Duodenal mucosa (tissue), 2 donors: ENCODE results near the gene GALNTL6.

Experiments used
- H3K27ac ChIP-seq: one replicate; pipeline ENCODE4 v1.7.0; 2013; ENCODE audit warnings: low read depth, low read length
- H3K27me3 ChIP-seq, 2 donors: one replicate each; pipeline ENCODE4 v1.7.0; 2013; ENCODE audit warnings: low read length in 2 of 2, control low read depth in 1 of 2; ENCODE audit not compliant: insufficient read depth in 2 of 2, control insufficient read depth in 1 of 2
- H3K36me3 ChIP-seq, 2 donors: one replicate each; pipeline ENCODE4 v1.7.0; 2013; ENCODE audit warnings: low read length in 2 of 2, control low read depth in 1 of 2; ENCODE audit not compliant: insufficient read depth in 2 of 2, control insufficient read depth in 1 of 2
- H3K4me1 ChIP-seq, 2 donors: one replicate each; pipeline ENCODE4 v1.7.0; 2013; ENCODE audit warnings: low read length in 2 of 2, control low read depth in 1 of 2; ENCODE audit not compliant: insufficient read depth in 2 of 2, control insufficient read depth in 1 of 2
- H3K4me3 ChIP-seq, 2 donors: one replicate each; pipeline ENCODE4 v1.7.0; 2013; ENCODE audit warnings: low read length in 2 of 2, low read depth in 1 of 2
- H3K9ac ChIP-seq, 2 donors: one replicate each; pipeline ENCODE4 v1.7.0; 2013; ENCODE audit warnings: low read length in 2 of 2, low read depth in 1 of 2
- H3K9me3 ChIP-seq, 2 donors: one replicate each; pipeline ENCODE4 v1.7.0; 2013; ENCODE audit warnings: low read length in 2 of 2, control low read depth in 1 of 2; ENCODE audit not compliant: control insufficient read depth in 1 of 2

The GALNTL6 gene

GRCh38 chr4:172995161-172995560 is 1182.0 kb downstream of the GALNTL6 start:
- no peak overlapping the region for H3K27ac ChIP-seq
- H3K36me3 ChIP-seq: no peaks in the 10 kb centered on the region
- H3K4me1 ChIP-seq: peaks cover 15 to 28% of the 10 kb centered on the region in 2 donors
- no peak overlapping the region for H3K9ac ChIP-seq
- no peak overlapping the region for H3K4me3 ChIP-seq
- no peaks in the 10 kb centered on the region for H3K9me3 ChIP-seq
- peaks cover 0 to 2% of the 10 kb centered on the region in 2 donors for H3K27me3 ChIP-seq

GRCh38 chr4:172995704-172996103 is 1182.5 kb downstream of the GALNTL6 start:
- H3K36me3 ChIP-seq: no peaks in the 10 kb centered on the region
- H3K4me1 ChIP-seq: peaks cover 15 to 28% of the 10 kb centered on the region in 2 donors
- peaks cover 0 to 2% of the 10 kb centered on the region in 2 donors for H3K27me3 ChIP-seq
- no peak overlapping the region for H3K9ac ChIP-seq
- H3K9me3 ChIP-seq: no peaks in the 10 kb centered on the region
- no peak overlapping the region for H3K4me3 ChIP-seq
- no peak overlapping the region for H3K27ac ChIP-seq

GRCh38 chr4:172996571-172997216 is 1183.5 kb downstream of the GALNTL6 start:
- Histone ChIP-seq H3K36me3 (no peaks in the 10 kb centered on the region), H3K9me3 (no peaks in the 10 kb centered on the region), H3K27ac (no peak overlapping the region), H3K4me1 (peaks cover 10 to 28% of the 10 kb centered on the region in 2 donors), H3K9ac (no peak overlapping the region), H3K27me3 (peaks cover 0 to 2% of the 10 kb centered on the region in 2 donors), H3K4me3 (no peak overlapping the region)

DNA sequence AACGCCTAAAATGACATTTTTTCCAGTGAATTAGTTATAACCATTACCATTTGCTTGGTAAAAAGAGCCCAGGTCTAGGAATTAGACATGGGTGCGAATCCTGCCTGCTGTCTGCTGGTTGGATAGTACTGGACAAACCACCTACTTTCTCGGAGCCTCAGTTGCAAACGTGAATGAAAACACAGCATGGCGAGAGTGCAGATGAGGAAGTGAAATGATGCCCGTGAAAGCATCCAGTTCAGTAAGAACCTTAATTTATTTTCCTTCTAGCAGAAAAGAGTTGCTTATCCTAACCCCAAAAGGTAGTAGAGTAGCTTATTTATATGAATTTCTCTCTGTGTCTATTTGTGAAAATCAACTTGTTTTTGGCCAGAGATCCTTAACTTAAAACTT is 1184.0 kb downstream of the GALNTL6 start:
- Histone ChIP-seq H3K4me1 (peaks cover 10 to 28% of the 10 kb centered on the region in 2 donors), H3K27me3 (peaks cover 0 to 2% of the 10 kb centered on the region in 2 donors), H3K36me3 (no peaks in the 10 kb centered on the region), H3K27ac (no peak overlapping the region), H3K4me3 (no peak overlapping the region), H3K9ac (no peak overlapping the region), H3K9me3 (no peaks in the 10 kb centered on the region)

GRCh38 chr4:172997856-172998255 is 1184.7 kb downstream of the GALNTL6 start:
- Histone ChIP-seq H3K9ac (no peak overlapping the region), H3K27me3 (peaks cover 0 to 2% of the 10 kb centered on the region in 2 donors), H3K4me3 (no peak overlapping the region), H3K27ac (no peak overlapping the region), H3K36me3 (no peaks in the 10 kb centered on the region), H3K9me3 (no peaks in the 10 kb centered on the region), H3K4me1 (peaks cover 6 to 23% of the 10 kb centered on the region in 2 donors)

- Histone ChIP-seq H3K4me3 (no peak overlapping the region), H3K36me3 (no peaks in the 10 kb centered on the region), H3K9me3 (no peaks in the 10 kb centered on the region), H3K27ac (no peak overlapping the region), H3K9ac (no peak overlapping the region), H3K27me3 (peaks cover 0 to 2% of the 10 kb centered on the region in 2 donors), H3K4me1 (peaks cover 3 to 15% of the 10 kb centered on the region in 2 donors)
Observed at GRCh38 chr4:172998527-172999469, 1185.6 kb downstream of the GALNTL6 start.

DNA sequence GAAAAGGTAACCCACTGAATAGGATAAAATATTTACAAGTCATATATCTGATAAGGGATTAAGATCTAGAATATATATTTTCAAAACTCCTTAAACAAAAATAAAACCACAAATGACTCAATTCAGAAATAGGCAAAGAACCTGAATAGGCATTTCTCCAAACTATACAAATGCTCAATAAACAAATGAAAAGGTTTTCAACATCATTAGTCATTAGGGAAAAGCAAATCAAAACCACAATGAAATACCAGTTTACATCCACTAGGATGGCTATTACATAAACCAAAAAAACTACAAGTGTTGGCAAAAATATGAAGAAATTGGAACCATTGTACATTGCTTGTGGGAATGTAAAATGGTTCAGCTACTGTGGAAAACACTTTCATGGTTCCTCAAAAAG is 1188.4 kb downstream of the GALNTL6 start:
- H3K27ac ChIP-seq: no peak overlapping the region
- no peak overlapping the region for H3K4me3 ChIP-seq
- H3K36me3 ChIP-seq: no peaks in the 10 kb centered on the region
- H3K9me3 ChIP-seq: no peaks in the 10 kb centered on the region
- no peak overlapping the region for H3K9ac ChIP-seq
- H3K27me3 ChIP-seq: peaks cover 0 to 2% of the 10 kb centered on the region in 2 donors
- H3K4me1 ChIP-seq: peaks cover 10 to 26% of the 10 kb centered on the region in 2 donors

DNA sequence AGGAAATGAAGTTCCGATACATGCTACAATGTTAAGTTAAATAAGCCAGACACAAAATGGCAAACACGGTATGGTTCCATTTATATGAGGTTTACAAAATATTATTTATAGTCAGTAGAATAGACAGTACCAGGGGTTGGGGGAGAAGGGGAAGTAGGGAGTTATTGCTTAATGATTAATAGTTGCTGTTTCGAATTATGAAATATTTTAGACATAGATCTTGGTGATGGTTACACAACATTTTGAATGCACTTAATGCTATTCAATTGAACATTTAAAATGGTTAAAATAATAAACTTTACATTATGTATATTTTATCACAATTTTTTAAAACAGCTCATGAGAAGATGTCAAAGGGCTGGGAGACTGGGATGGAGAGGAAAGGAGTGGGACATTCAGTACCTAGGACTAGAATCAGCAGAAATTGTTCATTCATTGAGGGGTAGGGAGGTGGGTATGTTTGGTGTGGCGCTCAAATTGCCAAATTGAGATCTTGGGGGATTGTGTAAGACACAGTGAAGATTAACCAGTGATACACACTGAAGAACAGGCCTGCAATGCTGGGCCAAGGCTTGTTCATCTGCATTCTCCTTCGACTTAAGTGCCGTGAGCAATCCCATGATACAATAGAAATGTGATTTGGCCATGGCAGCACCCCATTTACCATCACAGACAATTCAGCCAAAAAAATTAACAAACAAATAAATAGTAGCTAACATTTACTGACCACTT is 1189.8 kb downstream of the GALNTL6 start:
- no peaks in the 10 kb centered on the region for H3K9me3 ChIP-seq
- H3K4me3 ChIP-seq: no peak overlapping the region
- peaks cover 0 to 2% of the 10 kb centered on the region in 2 donors for H3K27me3 ChIP-seq
- H3K36me3 ChIP-seq: no peaks in the 10 kb centered on the region
- no peak overlapping the region for H3K9ac ChIP-seq
- H3K27ac ChIP-seq: no peak overlapping the region
- H3K4me1 ChIP-seq: peaks cover 10 to 29% of the 10 kb centered on the region in 2 donors

DNA sequence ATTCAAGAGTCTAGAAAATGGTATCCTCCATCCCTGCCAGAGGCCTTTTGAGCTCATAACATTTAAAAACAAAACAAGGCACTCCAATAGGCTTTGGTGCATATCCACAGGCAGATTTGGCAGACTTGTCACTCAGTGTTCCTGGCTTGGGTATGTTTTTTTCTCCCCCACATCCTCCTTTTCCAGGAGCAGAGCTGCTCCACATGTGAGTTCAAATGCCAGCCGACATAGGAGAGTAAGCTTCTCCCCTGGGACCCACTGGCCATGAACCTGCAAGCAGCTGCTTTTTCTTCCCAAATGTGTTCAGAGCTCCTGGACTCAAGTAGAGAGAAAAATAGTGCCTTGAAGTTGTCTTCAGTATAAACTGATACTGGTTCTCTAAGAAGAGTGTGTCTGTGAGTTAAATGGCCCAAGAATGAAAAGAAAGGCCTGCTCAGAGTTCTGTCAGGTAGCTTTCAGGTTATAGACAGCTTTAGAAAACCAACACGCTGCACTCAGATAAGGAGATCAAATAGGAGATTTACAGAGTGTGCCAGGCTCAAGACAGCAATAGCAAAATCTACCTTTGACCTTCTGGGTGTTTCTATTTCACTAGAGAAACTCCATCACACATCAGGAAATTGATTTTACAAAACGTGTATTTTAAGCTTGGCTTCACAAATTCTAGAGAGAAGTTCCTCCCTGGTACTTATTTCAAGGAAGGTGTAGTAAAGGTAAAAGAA is 1192.9 kb downstream of the GALNTL6 start:
- peak overlapping the region in 1 of 2 donors; percentile 13 for H3K9ac ChIP-seq
- no peak overlapping the region for H3K4me3 ChIP-seq
- H3K9me3 ChIP-seq: no peaks in the 10 kb centered on the region
- H3K4me1 ChIP-seq: peaks cover 8 to 30% of the 10 kb centered on the region in 2 donors
- no peaks in the 10 kb centered on the region for H3K27me3 ChIP-seq
- H3K27ac ChIP-seq: no peak overlapping the region
- no peaks in the 10 kb centered on the region for H3K36me3 ChIP-seq
